Measurements from ENCODE around the gene NUP214. TPM values are rescaled to one million over a fixed set of nuclear protein-coding genes. Genes with fewer than 3 reads are reported as not detected.
"Not testable (repeated sequence)": the region's sequence is repeated elsewhere in the genome, so short reads cannot be mapped to it uniquely, and the experiment has no call there.

The NUP214 gene
- total RNA-seq, 4 donors from 2014 or later, result 27.4 to 78.3 (median 47.4) TPM

DNA sequence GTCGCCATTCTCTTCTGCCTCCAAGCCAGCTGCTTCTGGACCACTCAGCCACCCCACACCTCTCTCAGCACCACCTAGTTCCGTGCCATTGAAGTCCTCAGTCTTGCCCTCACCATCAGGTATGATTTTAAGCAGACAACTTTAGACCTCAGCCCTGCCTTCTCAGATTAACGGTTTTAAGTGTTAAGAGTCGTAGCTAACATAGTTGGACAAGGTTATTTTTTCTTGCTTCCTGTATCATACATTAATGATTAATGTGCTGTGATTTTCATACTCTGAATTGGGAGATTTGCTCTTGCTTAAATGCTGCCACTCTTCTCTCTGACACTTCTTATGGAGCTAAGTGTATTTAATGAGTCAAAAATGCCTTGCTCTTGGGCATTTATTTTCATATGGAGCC, 20.8 kb downstream of the NUP214 start:
- TF ChIP-seq, protein P1, sequence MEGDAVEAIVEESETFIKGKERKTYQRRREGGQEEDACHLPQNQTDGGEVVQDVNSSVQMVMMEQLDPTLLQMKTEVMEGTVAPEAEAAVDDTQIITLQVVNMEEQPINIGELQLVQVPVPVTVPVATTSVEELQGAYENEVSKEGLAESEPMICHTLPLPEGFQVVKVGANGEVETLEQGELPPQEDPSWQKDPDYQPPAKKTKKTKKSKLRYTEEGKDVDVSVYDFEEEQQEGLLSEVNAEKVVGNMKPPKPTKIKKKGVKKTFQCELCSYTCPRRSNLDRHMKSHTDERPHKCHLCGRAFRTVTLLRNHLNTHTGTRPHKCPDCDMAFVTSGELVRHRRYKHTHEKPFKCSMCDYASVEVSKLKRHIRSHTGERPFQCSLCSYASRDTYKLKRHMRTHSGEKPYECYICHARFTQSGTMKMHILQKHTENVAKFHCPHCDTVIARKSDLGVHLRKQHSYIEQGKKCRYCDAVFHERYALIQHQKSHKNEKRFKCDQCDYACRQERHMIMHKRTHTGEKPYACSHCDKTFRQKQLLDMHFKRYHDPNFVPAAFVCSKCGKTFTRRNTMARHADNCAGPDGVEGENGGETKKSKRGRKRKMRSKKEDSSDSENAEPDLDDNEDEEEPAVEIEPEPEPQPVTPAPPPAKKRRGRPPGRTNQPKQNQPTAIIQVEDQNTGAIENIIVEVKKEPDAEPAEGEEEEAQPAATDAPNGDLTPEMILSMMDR (IDR thresholded peaks at IDR 0.05), result no peak
- DNase-seq (ENCODE audit: low spot score), result no peak
- no peak for ATAC-seq (ENCODE audit: low FRiP score)

DNA sequence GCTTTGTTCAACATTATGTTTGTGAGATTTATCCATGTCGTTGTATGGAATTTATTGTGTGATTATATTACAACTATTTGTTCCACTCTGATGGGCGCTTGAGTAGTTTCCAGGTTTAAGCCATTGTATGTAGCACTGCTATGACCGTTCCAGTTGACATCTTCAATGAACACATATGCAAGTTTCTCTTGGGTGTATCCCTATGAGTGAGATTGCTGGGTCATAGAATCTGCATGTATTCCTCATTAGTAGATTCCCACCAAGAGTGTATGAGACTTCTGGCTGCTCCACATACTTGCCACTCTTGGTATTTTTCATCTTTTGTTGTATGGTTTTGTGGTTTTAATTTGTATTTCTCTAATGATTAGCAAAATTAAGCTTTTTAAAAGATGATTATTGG, 22.9 kb downstream of the NUP214 start:
- ATAC-seq (ENCODE audit: low FRiP score) (no peak), DNase-seq (ENCODE audit: low spot score) (no peak)
- TF ChIP-seq, protein P1 (IDR thresholded peaks at IDR 0.05), result no peak

DNA sequence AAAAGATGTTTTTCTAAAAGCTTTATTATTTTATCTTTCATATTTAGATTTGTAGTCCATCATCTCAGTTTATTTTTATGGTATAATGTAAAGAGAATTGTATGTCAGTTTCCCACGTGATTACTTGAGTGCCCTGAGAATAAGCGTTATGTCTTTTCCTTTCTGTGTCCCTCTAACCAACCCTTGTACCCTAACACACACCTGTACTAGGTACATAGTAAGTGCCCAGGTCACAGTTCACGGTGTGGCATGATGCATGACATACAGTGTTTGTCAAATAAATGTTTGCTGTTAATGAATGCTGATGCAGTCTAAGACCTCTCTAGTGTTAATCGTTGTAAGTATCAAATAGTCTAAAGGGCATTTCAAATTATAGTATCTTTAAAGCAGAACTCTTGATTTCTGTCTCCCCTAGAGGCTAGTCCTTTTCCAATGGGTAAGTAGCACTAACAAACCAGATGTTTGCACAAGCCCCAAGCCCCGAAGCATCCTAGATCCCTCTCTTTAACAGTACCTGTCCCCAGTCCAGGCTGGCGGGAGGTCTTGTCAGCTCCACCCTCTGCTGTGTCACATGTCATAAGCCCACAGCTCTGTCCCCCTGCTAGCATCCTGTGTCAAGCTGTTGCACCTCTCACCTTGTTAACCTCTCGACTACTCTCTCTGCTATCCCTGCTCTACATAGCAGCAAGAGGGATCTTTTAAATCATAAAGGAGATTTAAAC, 23.7 kb downstream of the NUP214 start:
- DNase-seq (ENCODE audit: low spot score), result no peak

DNA sequence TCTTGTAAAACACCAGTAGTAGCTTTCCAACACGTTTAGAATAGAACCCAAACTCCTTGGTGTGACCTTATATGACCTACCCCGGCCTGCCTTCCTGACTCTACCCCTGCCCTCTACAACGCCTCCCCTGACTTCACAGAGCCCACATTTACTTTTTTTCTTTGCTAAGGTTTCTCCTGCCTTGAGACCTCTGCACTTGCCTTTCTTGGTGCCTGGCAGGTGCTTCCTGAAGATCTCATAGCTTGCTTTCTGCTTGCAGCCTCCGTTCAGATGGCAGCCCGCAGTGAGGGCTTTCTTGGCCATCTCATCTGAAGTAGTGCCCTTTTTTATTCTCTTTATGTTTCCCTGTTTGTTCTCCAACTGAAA, 24.3 kb downstream of the NUP214 start:
- TF ChIP-seq, protein P1 (IDR thresholded peaks at IDR 0.05), result no peak
- DNase-seq (ENCODE audit: low spot score), result no peak
- ATAC-seq (ENCODE audit: low FRiP score), result no peak

More for the DNA sequence above, 23.7 kb downstream of the NUP214 start:
- ATAC-seq (ENCODE audit: low FRiP score), result no peak
- TF ChIP-seq, protein P1 (IDR thresholded peaks at IDR 0.05), result no peak

DNA sequence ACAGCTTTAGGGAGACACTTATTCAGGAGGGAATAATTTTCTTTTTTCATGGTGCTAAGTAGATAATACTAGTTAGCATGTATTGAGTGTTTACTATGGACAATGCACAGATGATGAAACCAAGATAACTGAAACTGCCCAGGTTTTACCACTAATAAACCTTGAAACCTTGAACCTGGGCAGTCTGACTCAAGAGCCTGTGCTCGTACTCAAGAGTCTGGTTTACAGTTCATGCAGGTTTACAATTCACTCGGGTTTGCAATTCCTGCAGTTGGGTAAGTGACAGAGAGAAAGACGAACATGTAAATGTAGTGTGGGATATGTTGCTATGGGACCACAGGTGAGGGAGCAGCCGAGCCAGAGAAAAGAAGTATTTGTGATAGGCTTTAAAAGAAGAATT, 28.2 kb downstream of the NUP214 start:
- no peak for DNase-seq (ENCODE audit: low spot score)
- ATAC-seq (ENCODE audit: low FRiP score), result no peak
- TF ChIP-seq, protein P1 (IDR thresholded peaks at IDR 0.05), result no peak

DNA sequence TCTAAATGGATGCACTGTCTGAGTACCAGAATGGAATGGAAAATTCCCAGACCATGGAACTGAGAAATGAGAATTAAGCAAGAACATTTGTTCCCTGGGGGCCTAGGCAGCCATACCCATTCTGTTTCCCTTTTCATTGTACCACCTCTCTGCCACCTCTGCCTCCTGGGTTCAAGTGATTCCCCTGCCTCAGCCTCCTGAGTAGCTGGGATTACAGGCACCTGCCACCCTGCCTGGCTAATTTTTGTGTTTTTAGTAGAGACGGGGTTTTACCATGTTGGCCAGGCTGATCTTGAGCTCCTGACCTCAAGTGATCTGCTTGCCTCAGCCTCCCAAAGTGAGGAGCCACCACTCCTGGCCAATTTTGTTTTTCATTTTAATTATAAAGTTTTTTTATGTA, 33.3 kb downstream of the NUP214 start:
- DNase-seq (ENCODE audit: low spot score); ATAC-seq (ENCODE audit: low FRiP score): not testable (repeated sequence)

DNA sequence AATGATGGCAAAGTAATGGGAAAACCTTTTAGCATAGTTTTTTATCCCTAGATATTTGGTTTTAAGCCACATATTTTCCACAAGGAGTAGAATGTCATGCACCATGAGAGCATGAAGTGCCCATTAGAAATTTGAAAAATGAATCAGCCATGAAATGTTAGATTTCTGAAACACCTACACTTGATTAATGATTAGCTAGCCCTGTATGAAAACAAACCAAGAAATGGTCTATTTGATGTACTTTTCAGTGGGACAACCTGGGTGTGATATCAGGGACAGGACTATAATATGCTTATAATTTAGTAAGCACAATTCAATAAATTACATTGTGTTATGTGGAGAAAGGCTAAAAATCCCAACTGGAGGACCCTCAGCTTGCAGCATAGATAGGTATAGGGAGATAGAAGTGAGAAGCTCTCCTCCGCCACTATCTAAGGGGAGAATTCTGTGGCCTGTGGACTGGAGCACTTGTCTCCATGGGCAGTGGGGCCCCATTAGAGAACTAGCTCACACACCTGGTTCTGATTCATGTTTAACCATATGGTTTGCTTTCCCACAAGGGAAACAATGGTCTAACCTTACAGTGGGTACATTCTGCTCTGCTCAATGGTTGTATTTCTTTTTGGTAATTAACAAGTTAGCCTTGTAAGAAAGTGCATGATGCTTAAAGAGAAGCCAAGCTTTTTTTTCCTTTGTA, 35.2 kb downstream of the NUP214 start:
- TF ChIP-seq, protein P1 (IDR thresholded peaks at IDR 0.05), result no peak
- ATAC-seq (ENCODE audit: low FRiP score), result no peak
- DNase-seq (ENCODE audit: low spot score), result no peak
